Hematopoietic multipotent progenitor cell treated with erythropoietin and hydrocortisone succinate and interleukin-3 and kit ligand, for 6 days (in vitro differentiated cells): ENCODE results near the gene MKNK1.

Experiments
- DNase-seq: peaks from one replicate; pipeline ENCODE4 v3.0.0-alpha.2; 2015

The MKNK1 gene

DNA sequence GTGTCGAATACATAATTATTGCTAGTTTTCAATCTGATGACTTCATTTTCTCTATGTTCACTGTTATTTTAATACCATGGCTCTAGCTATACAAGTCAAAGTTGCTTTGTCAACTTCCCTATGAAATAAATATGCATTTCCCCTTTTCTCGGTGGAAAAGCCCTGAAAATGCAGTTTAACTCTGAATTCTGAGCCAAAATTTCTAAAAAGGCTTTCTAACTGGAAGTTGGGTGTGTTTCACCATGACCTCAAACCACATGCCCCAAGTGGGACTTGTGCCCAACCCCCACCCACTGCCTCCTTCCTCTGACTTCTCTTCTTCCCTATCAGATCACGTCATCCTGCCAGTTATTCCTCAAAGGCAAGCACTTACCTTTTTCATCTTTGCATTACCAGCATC is 8.9 kb downstream of the MKNK1 start:
- peak; percentile 82 for DNase-seq

DNA sequence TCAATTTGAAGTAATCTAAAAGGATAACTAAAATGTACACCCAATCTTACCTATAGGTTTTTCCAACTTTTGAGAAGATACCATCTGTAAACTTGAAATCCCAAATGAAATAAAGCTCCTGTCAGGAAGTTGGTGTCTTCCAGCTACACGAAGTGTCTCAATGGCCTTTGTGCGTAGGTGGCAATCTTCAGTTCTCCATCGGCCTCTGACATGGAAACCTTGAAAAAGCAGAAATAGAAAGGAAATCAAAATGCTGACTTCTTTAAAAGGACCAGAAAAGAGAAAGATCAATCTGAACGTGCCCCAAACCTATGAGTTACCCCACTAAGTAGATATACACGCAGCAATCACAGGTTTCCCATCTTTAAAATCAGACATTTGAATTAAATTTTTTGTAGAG is 10.0 kb downstream of the MKNK1 start:
- no peak for DNase-seq

DNA sequence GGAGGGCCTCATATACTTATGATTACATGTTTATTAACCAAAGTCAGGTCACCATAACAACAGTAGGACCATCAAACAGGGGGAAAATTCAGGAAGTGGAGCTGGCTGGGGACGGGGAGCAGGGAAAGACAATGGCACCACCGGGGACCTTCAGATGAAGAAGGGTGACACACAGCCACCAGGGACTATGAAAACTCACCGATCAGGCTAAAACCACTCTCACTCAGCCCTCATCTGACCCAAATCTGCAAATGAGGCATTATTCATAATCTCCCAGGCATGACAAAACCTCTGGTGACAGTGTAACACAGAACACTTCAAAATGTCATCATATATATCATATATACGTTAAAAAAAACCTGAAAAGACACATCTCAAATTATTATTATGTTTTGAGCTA is 11.2 kb downstream of the MKNK1 start:
- no peak for DNase-seq

DNA sequence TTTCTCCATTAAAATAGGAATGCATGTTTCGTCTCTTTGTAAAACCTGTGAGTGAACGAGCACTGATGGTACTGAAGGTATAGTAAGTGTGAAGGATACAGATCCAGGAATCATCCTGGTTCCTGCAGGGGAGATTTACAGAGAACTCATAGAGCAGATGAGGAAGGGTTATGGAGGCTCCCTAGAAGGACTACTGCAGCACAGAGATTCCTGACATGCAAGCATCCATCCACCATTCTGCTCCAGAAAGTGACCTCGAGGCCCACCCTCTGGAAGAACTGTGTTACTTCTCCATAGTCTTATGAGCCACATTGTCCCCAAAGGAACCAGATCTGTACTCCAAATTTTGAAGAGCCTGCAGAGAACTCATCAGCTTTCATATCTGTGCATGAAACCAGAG is 14.5 kb downstream of the MKNK1 start:
- DNase-seq: no peak

DNA sequence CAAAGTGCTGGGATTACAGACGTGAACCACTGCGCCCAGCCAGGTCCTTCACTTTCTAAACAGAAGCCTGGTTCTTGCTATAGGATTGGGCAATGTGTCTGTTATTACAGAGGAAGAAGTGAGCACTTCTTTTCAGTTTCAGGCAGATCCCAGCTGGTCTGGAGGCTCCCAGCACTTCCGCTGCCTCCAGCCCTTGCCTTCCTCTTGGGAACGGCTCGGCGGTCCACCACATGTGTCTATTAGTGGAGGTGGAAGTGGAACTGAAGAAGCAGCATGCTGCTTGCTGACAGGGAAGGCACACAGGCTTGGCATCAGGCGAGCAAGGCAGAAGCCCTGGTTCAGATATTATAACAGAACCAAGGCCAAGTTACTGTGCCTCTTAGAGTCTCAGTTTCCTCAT is 17.0 kb downstream of the MKNK1 start:
- no peak for DNase-seq

DNA sequence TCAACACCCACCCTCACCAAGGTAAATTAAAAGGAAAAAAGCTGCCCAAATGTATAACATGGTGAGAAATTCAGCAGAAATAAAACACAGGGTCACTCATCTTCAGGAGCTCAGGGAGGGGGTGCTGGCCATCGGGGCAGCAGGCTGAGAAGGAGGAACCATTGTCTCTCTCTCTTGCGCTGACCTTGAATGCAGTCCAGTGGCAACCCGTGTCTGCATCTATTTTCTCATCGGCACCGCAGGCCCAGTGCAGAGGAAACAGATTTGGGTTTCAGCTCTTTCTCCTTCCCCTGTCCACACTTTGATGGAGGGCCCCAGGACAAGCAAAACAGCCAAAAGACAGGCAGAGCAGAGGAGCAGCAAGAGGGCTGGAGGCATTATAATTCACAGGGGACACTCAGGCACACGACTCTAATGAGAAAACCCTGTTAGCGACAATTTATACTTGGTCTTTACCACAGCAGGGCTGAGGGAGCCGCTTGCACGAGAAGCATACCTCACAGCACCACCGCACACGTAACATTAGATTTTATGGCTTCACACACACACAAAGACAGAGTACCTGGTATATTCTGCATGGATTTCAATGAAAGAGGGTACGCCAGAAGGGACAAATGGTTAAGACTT is 18.6 kb downstream of the MKNK1 start:
- no peak for DNase-seq

DNA sequence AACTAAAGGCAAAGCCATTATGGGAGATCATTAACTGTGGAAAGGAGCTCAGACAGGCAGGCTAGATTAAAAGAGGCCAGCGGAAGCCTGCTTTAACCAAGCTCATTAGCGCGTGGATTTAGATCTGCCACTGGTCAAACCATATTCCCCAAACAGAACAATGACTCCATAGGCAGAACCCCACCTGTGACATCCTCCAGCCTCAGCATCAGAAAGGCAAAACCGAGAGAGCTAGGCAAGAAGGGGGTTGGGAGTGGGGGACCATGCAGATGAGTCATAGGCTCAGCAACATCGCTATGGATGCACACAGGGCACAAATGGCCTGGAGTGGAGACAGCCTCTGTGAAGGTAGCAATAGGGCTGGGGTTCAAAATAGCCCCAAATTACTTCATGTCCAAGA is 20.6 kb downstream of the MKNK1 start:
- no peak for DNase-seq

DNA sequence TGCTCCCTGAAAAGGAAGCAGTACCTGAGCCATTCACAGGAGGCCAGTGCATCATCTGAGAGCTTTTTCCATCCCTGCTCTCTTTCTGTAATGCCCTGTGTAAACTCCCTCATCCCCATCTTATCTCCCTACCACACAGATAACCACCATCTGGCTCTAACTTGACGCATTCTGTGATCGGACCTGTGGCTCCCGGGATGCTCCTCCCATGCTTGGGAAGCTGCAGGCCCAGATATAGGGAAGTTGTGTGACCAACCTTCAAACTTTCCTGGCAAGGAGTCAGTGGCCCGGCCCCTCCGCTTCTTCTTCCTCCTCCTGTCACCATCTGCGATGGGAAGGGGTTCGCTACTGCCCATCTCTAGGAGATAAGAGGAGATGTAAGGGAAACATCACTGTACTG is 21.1 kb downstream of the MKNK1 start:
- no peak for DNase-seq

DNA sequence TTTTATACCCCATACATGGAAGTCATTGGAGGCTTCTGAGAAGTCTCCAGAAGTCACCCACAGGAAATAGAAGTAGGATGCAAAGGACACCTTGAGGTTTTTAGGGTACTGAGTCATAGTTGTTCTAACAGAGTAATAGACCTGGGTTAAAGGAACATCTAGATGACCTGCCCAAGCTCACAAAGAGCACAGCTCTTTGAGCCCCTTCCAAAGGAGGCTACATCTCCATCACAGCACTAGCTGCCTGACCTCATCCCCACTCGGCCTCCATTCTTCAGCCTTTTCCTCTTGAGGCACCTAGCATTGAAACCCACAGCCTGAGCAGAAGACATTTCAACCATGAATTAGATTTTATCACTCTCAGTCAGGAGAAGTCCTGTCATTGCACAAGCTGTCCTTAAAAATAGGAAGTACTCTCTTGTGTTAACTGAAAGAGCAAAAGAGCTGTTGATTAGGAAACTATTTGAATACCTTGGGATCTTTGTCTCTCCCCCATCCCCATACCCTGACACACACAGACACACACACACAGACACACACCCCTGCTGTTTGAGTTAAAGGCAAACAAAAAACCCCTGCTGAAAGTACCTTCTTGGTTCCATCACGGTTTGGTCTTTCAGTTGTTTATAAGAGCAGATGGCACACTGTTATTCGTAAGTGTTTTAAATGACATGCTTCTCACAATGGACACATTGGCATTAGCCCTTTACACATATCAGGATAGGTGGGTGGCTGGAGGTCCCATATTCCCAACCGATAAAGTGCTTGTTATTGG is 22.2 kb downstream of the MKNK1 start:
- DNase-seq: peak; percentile 82

DNA sequence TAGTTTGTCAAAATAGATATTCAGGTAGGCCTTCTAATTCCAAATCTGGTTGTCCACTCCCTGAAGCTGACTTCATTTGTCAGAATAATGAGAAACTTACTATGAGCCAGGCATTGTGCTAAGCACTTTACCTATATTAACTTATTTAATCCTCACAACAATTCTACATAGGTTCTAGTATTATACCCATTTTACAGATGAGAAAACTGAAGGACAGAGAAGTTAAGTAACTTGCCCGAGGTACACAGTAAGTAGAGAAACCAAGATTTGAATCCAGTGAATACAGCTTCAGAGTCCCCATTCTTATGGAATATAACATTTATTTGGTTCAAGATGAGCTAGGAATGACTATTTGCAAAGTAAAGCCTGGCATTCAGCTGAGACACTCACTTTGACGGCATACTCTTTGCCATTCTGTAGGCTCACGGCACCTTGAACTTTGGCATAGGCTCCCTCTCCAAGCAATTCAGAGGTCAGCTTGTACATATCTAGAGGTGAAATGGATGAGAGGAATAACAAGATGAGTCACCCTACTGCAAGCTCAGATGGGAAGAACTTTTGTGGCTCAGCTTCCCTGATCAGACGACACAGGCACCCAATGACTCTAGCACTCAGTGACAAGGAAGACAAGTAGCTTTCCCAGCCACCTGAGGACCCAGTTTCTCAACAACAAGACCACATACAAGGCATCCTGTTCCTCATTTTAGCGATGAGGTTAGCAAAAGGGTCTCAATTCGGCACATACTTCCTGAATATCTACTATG is 23.7 kb downstream of the MKNK1 start:
- peak; percentile 55 for DNase-seq

DNA sequence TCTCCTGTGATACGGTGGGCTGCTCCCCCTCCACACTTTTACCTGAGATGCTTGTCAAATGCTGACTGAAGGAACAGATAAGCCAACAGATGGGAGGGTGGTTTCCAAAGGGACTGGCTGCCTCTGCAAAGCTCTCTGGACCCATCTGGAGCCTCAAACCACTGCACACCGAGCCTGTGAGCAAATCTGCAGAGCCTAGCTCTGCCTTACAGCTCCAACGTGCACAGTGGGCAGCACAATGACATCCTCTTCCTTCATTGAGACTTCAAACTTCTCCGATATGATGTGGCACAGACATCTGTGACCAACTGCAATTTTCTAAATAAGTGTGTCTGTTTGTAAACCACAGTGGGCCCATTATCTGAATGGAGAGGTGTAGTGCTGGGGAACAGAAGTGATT is 26.4 kb downstream of the MKNK1 start:
- no peak for DNase-seq

DNA sequence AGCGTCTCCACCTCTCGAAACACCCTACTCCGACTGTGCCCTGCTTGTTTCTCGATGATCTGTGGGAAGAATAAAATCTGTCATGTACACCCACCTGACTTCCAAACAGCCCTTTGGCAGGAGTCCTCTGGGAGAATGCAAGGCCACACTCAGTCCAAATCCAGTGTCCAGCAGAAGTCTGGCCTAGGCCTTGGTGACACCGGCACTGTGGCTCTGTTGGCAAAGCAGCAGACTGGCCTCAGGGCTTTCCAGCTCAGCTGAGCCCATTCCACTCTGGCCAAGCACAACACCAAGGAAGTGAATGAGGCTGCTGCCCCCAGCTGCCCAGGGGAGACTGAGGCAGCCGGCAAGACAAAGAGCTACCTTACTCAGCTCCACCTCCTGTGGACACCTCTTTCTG is 27.5 kb downstream of the MKNK1 start:
- no peak for DNase-seq

DNA sequence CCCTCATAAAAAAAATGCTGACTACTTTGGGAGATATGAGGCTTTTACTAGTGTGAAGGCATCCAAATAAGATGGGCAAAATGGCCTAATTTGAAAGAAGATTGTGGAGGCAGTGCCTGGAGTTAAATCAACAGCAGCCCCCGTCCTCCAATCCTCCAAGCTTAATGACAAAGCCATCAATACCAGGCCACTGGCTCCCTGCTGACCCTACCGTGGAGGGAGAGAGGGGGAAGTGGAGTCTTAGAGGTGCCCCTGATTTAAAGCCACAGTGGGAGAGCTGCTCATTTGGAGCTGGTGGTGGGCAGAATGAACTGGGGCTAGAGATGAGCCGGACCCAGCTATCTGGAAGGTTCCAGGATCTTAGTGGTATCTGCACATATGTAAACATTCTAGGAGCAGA is 28.3 kb downstream of the MKNK1 start:
- no peak for DNase-seq

DNA sequence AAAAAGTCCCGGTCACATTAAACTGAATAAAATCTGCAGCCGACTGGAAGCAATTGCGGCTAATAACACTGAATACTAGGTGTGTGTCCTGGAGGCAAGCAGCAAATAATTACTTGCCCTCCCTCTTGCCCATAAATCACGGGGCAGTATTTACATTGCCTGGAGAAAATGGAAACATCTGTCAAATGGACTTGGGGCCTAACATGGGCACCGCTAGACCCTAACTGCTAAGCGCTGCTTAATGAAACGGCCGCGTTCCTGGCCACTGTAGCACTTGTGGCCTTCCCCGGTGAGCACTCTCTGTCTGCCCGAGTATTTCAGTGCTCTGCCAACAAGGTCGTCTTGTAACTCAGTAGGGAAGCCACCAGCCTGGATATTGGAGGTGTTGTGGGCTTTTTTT is 28.8 kb downstream of the MKNK1 start:
- DNase-seq: no peak

DNA sequence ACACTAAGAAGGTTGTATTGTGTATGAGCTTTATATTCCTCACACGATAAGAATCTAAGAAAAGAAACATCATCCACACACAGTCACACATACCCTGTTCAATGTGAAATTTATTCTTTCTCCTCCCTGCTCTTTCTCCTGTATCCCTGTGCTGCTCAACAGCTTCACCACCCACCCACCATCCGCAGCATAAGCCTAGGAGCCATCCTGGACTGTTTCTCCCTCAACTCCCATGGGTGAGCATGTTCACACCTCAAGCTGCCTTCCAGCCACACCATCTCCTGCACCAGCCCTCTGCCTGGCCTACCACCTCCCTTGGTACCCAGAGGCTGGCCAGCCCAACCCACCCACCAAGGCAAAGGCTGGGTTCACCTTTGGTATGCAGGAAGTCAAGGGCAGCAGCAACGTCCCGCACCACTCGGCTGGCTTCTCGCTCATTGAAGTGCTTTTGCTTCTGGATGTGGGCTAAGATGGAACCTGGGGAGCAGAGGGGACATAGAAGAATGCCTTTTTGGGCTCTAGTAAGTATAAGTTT is 32.3 kb downstream of the MKNK1 start:
- DNase-seq: no peak

DNA sequence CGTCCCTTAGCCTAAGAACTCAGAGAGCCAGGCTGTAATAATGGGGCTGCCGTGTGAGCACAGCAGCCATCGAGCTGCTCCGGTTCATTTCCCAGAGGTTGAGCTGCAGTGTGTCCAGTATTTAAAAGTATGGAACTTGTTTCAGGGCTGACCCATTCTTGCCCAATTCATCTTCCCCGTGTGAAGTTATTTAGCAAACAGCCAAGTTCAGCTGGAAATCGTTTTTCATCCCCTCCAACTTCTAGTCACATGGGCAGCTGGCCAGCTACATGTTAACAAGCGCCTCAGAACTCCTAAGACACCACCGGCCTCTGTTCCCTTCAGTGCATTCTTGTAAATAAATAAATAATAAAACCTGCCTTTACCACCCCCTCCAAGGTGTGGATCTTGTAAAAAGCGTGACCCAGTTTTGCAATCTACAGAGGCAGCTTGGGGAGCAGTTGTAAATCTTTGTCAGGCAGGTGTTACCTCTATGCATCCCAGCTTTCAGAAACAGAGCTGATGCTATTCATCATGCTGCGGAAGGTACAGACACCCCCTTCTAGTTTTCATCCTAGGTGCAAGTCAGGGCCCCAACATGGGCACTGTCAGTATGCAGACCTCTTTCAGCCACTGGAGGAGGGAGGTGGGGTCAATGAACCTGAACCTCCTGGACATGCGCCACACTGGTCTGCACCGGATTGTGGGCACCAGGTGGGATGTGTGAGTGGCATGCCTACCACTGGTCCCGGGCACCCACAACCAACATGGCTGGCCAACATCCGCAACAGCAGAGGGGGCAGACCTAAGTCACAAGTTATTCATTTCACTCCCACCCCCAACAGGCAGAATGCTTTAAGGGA is 34.0 kb downstream of the MKNK1 start:
- DNase-seq: no peak

DNA sequence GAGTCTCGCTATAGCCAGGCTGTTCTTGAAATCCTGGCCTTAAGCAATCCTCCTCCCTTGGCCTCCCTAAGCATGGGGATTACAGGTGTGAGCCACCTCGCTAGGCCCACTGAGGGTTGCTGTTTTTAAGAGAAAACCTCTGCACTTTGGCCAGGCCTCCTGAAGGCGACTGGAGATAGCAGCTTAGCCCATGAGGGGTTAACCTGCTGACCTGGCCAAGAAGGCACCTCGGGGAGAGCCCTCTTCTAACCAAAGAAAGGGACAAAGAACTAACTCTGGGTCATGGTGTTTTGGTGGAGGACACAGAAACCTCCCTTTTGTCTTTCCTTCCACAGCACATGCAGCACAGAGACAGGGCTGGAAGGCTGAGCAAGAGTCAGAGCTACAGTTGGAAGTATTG is 35.0 kb downstream of the MKNK1 start:
- no peak for DNase-seq

DNA sequence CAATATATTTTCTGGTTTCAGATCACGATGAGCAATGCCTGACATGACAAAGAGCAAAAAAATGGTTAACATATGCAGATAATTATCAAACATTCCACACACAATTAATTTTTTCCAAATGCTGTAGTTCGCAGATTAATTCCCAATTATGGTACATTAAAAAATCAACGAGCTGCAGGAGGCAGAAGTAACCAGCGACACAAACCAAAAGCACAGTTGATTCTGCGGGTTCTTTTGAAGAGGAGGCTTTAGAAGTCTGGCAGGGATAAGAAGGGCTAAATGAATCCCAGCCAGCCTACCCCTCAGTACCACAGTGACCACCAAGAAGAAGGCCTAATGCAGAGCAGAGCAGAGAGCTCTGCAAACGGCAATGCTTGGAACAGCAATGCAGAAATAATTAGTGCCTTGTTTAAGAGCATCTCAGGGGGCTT is 35.6 kb downstream of the MKNK1 start:
- DNase-seq: no peak

DNA sequence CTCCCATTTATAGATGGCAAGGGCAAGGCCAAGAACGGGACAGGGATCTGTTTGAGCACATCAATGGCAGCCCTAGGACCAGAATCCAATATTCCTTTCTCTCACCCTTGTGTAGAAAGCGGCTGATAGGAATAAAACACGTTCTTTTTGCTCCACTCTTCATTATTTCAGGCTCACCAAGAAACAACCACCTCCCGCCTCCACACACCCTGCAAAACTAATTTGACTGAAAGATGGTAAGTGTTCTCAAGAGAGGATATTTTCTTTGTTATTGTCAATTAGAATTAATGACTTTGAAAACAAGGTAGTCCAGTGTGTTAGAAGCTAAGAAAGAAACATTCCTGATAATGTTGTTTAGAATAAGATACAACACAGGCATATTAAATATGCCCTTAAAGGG is 40.7 kb downstream of the MKNK1 start:
- DNase-seq: no peak

DNA sequence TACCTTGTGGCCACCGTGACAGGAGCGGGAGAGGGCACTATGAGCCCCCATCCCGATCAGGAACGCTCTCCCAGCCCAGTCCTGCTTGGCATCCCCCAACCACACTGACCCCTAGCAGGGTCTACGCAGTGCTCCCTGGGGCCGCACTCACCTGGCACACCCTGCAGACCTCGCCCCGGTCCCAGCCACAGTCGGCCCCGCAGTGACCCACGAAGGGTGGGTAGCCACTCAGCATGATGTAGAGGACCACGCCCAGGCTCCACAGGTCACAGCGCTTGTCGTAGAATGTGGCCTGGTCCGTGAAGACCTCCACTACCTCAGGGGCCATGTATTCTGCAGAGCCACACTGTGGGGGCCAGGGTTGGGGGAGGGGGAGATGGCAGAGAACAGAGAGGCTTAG is 41.6 kb downstream of the MKNK1 start:
- DNase-seq: no peak

DNA sequence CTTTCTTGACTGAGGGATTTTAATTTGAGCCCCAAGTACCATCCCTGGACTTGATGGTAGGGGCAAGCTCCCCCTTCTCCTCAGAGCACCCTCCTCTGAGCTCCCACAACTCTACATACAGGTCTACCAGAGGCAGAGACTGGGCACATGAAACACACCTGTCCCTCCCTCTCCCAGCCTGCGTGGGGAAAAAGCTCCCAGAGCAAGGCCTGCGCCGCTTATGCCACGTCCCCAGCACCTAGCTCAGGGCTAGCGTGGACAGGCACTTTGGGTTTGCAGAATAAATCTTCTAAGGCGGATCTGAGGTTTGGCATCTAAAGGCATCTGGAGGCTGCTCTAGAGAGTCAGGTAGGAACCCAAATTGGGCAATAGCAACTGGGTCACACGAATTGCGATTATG is 45.1 kb downstream of the MKNK1 start:
- no peak for DNase-seq

DNA sequence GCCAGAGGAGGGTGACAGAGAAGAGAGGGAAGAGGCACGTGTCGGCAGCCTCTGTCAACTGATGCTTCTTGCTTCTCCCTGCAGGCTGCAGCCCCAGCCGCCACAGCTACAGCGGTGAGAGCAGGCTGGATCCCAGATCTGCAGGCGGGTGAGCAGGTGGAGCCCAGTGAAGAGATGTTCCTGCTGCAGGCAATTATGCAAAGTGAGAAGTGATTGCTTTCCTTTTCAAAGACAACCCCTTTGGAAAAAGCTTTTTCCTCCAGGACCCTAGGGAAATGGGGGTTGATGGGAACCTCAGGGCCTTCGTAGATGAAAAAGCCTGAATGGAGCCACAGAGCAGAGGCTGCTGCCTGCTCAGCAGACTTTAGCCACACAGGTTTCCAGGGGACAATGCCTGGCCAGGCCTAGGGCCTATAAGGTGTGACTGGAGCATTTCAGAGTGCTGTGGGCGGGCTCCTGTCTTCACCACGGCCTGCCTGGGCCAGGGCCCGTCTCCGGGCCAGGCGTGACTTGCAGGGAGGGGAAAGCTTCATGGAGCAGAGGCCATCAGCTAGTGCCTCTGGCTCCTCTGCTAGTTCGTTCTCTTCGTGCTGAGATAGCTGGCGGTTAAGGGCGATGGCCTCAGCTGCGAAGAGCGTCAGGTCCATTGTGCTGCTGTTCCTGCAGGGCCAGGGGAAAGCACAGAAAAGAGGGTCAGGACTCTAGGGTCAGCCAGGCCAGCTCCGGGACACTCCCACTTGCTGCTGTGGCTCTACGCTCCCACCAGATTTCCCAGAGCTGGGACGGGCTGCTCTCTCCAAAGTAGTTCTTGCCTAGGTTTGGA is 45.7 kb downstream of the MKNK1 start:
- DNase-seq: no peak
